SU-DHL-6 (cell line): ENCODE data around the gene SLU7.

Experiments used
- H2AFZ ChIP-seq: fragments of 200-600 bp; sonication (generic); 2 replicates; pipeline ENCODE4 v1.6.1; 2014; ENCODE audit warnings: low read depth, mild to moderate bottlenecking, moderate library complexity, mixed read lengths, antibody characterized with exemption, low read length; ENCODE audit not compliant: severe bottlenecking
- H3F3A ChIP-seq: fragments of 200-600 bp; shearing (Covaris generic); 2 replicates; pipeline ENCODE4 v1.6.0; 2016; ENCODE audit warnings: antibody characterized with exemption, mild to moderate bottlenecking; ENCODE audit not compliant: insufficient read depth
- H3K27ac ChIP-seq: fragments of 200-600 bp; sonication (generic); 2 replicates; pipeline ENCODE4 v1.5.1; 2016; ENCODE audit warnings: low read depth, mild to moderate bottlenecking, low read length, moderate library complexity, mixed read lengths
- H3K27me3 ChIP-seq: fragments of 200-600 bp; sonication (generic), shearing (Covaris generic); 2 replicates; pipeline ENCODE4 v1.6.0; 2014; ENCODE audit warnings: mild to moderate bottlenecking, low read length
- H3K36me3 ChIP-seq: fragments of 200-600 bp; sonication (generic); 2 replicates; pipeline ENCODE4 v1.6.1; 2014; ENCODE audit warnings: mild to moderate bottlenecking, low read length, mixed read lengths
- H3K4me2 ChIP-seq: fragments of 300-600, 200-600 bp; shearing (Covaris generic), sonication (generic); 2 replicates; pipeline ENCODE4 v1.6.0; 2014; ENCODE audit warnings: low read length, low read depth, mild to moderate bottlenecking; ENCODE audit not compliant: poor library complexity, severe bottlenecking
- H3K4me3 ChIP-seq: fragments of 200-600 bp; sonication (generic); 2 replicates; pipeline ENCODE4 v1.5.1; 2014; ENCODE audit warnings: antibody characterized with exemption, low read length, mild to moderate bottlenecking, mixed read lengths; ENCODE audit not compliant: insufficient read depth, poor library complexity, severe bottlenecking
- H3K79me2 ChIP-seq: fragments of 200-600 bp; sonication (generic); 2 replicates; pipeline ENCODE4 v1.6.1; 2014; ENCODE audit warnings: mild to moderate bottlenecking, low read length, moderate library complexity; ENCODE audit not compliant: insufficient read depth
- H3K9ac ChIP-seq: fragments of 200-600 bp; sonication (generic); 2 replicates; pipeline ENCODE4 v1.7.0; 2014; ENCODE audit warnings: mild to moderate bottlenecking, low read length
- H3K9me2 ChIP-seq: fragments of 200-600 bp; sonication (generic); replicated peaks from 2 replicates; pipeline ENCODE4 v1.6.1; 2014; ENCODE audit warnings: low read length; ENCODE audit not compliant: insufficient read depth
- H3K9me3 ChIP-seq: fragments of 200-600 bp; sonication (generic); 2 replicates; pipeline ENCODE4 v1.6.1; 2014; ENCODE audit warnings: low read length, mixed read lengths; ENCODE audit not compliant: insufficient read depth
- H4K20me1 ChIP-seq: fragments of 200-600 bp; sonication (generic); 2 replicates; pipeline ENCODE4 v1.6.1; 2014; ENCODE audit warnings: low read depth, mild to moderate bottlenecking, antibody characterized with exemption, low read length, moderate library complexity, mixed read lengths
- EZH2phosphoT487 ChIP-seq: fragments of 200-600 bp; sonication (generic), shearing (Covaris generic); conservative IDR thresholded peaks from 2 replicates; pipeline ENCODE4 v1.6.1; 2018; ENCODE audit warnings: mild to moderate bottlenecking, antibody characterized with exemption, low read length, moderate library complexity, mixed read lengths
- TF ChIP-seq, protein P1 (sequence below): fragments of 200-600 bp; sonication (generic); IDR thresholded peaks from one replicate; pipeline ENCODE4 v1.5.1; 2017; ENCODE audit warnings: antibody characterized with exemption, mild to moderate bottlenecking, low read length, moderate library complexity; ENCODE audit not compliant: insufficient read depth, poor library complexity, severe bottlenecking

Gene SLU7

DNA sequence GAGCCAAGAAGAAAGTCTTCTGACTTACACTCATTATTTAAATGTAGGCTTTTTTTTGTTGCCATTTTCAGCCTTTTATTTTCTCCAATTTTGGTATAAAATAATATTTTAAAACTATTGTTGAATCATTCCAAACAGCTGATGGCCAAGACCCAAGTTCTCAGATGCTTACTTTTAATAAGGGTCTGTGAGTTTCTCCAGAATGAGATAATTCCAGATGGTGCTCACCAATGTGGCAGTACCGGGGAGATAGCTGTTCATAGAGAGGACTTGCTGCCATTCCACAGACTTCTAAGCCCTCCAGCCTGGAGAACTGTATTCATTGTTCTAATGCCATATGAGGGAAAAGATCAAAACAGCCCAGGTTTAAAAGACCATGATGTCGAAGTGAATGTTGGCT is 43.2 kb downstream of the SLU7 start:
- Histone ChIP-seq H3K36me3 (no peaks in the 10 kb centered on the region), H3K4me3 (no peak overlapping the region), H2AFZ (no peak overlapping the region), H3K79me2 (no peaks in the 10 kb centered on the region), H3K27me3 (no peaks in the 10 kb centered on the region), H3K9me3 (no peaks in the 10 kb centered on the region), H3K4me2 (no peak overlapping the region), H3K9ac (no peak overlapping the region), H3K27ac (no peak overlapping the region), H3F3A (no peaks in the 10 kb centered on the region), H3K9me2 (no peaks in the 10 kb centered on the region), H4K20me1 (no peaks in the 10 kb centered on the region)
- TF ChIP-seq EZH2phosphoT487: no peak
- TF ChIP-seq, protein P1, sequence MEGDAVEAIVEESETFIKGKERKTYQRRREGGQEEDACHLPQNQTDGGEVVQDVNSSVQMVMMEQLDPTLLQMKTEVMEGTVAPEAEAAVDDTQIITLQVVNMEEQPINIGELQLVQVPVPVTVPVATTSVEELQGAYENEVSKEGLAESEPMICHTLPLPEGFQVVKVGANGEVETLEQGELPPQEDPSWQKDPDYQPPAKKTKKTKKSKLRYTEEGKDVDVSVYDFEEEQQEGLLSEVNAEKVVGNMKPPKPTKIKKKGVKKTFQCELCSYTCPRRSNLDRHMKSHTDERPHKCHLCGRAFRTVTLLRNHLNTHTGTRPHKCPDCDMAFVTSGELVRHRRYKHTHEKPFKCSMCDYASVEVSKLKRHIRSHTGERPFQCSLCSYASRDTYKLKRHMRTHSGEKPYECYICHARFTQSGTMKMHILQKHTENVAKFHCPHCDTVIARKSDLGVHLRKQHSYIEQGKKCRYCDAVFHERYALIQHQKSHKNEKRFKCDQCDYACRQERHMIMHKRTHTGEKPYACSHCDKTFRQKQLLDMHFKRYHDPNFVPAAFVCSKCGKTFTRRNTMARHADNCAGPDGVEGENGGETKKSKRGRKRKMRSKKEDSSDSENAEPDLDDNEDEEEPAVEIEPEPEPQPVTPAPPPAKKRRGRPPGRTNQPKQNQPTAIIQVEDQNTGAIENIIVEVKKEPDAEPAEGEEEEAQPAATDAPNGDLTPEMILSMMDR: no peak

DNA sequence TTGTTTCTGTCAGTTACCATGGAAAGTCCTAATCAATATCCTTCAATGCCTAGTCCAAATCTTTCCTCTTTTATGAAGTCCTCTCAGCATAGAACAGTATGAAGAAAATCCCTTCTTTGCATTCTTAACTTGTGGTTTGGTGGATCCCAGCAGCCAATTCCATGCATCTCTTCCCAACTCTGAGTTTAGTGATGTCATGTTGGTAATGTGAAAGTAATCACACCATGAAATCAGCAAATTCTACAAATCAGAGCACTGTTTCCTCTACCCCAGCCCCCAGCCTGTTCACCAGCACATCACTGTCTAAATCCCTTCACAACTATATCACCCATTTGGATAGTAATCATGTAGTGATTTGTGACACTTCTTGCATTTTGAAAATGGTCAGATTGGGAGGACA is 43.7 kb downstream of the SLU7 start:
- Histone ChIP-seq H3K4me2 (no peak overlapping the region), H3K27ac (no peak overlapping the region), H3K9ac (no peak overlapping the region), H3K9me2 (no peaks in the 10 kb centered on the region), H3K36me3 (no peaks in the 10 kb centered on the region), H3K9me3 (no peaks in the 10 kb centered on the region), H3K79me2 (no peaks in the 10 kb centered on the region), H2AFZ (no peak overlapping the region), H3F3A (no peaks in the 10 kb centered on the region), H3K27me3 (no peaks in the 10 kb centered on the region), H4K20me1 (no peaks in the 10 kb centered on the region), H3K4me3 (no peak overlapping the region)
- TF ChIP-seq EZH2phosphoT487: no peak
- TF ChIP-seq, protein P1: no peak

DNA sequence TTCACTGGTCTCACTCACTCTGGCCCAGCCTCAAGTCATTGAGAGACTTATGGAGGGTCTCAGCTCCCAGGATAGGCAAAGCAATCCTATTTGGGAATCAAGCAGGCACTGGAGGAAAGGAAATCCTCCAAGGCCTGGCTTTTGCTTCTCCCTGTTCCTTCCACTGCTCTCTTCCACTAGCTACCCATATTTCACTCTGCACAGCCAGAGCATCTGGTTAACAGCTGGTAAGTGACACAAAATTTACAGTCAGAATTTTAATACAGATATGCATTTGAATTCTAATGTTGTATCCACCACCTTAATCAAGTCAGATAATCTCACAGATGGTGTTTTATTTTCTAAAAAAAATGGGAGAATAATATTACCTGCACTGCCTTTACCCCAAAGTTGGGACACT is 47.6 kb downstream of the SLU7 start:
- H3K27me3 ChIP-seq: no peaks in the 10 kb centered on the region
- H3K4me3 ChIP-seq: no peak overlapping the region
- TF ChIP-seq EZH2phosphoT487: no peak
- TF ChIP-seq, protein P1: no peak
- H3K9me3 ChIP-seq: no peaks in the 10 kb centered on the region
- no peaks in the 10 kb centered on the region for H3K79me2 ChIP-seq
- no peak overlapping the region for H3K4me2 ChIP-seq
- H2AFZ ChIP-seq: no peak overlapping the region
- H3F3A ChIP-seq: no peaks in the 10 kb centered on the region
- H3K36me3 ChIP-seq: no peaks in the 10 kb centered on the region
- no peak overlapping the region for H3K27ac ChIP-seq
- no peaks in the 10 kb centered on the region for H4K20me1 ChIP-seq
- no peak overlapping the region for H3K9ac ChIP-seq
- no peaks in the 10 kb centered on the region for H3K9me2 ChIP-seq

DNA sequence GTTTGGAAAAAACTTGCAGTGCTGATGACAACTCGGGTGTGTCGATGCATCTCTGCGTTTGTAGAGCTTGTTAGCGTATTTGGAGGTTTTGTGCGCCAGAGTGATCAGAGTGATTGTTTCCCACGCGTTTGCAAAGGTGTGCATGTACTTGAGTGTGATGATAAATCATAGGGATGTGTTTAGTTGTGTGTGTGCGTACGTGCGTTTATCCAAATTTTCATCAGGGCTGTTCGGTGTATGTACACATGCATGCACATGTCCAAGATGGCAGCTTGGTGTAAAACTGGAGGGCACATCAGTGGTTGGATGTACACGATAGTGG is 48.2 kb downstream of the SLU7 start:
- TF ChIP-seq, protein P1: no peak
- TF ChIP-seq EZH2phosphoT487: no peak
- Histone ChIP-seq H3K4me2 (no peak overlapping the region), H3F3A (no peaks in the 10 kb centered on the region), H4K20me1 (no peaks in the 10 kb centered on the region), H3K9ac (no peak overlapping the region), H3K27me3 (no peaks in the 10 kb centered on the region), H3K36me3 (no peaks in the 10 kb centered on the region), H3K79me2 (no peaks in the 10 kb centered on the region), H3K9me2 (no peaks in the 10 kb centered on the region), H3K4me3 (no peak overlapping the region), H3K27ac (no peak overlapping the region), H2AFZ (no peak overlapping the region), H3K9me3 (no peaks in the 10 kb centered on the region)
